H1 (cell line): ENCODE measurements around the gene LY6G6F. TPM values are rescaled to one million over a fixed set of nuclear protein-coding genes. Genes with fewer than 3 reads are reported as not detected.

Experiments used
- polyA plus RNA-seq, 7 experiments: library from polyadenylated mRNA; depleted of rRNA in 3 of 7; stranded (reverse) in 5 of 7; unstranded in 2 of 7; fragments of >200 nt in 5 of 7; fragments of 200-250 nt in 2 of 7; gene quantifications; 1 replicate in 5 of 7; 2 replicates in 1 of 7; 4 replicates in 1 of 7; pipeline versions ENCODE4 v1.2.1 to v1.2.3, GENCODE V29; 2011 to 2013; ENCODE audit warnings: missing spikeins in 2 of 7, mixed read lengths in 2 of 7
- total RNA-seq: library from RNA; stranded (reverse); fragmentation: NEBNext Ultra II Directional; extraction: Animal tissue kit (Norgen Biotek cat#: 25700); gene quantifications from 2 replicates; pipeline ENCODE4 v1.2.1, GENCODE V29; 2021
- TF ChIP-seq, protein P1 (sequence below): IDR thresholded peaks from 2 replicates; pipeline ENCODE4 v1.6.1; 2012; ENCODE audit warnings: inconsistent platforms

The LY6G6F gene
- total and polyA plus RNA-seq, 2 of the 8 experiments (the other 6 are each of a cell fraction or from before 2014, with no cell fraction given), result not detected

DNA sequence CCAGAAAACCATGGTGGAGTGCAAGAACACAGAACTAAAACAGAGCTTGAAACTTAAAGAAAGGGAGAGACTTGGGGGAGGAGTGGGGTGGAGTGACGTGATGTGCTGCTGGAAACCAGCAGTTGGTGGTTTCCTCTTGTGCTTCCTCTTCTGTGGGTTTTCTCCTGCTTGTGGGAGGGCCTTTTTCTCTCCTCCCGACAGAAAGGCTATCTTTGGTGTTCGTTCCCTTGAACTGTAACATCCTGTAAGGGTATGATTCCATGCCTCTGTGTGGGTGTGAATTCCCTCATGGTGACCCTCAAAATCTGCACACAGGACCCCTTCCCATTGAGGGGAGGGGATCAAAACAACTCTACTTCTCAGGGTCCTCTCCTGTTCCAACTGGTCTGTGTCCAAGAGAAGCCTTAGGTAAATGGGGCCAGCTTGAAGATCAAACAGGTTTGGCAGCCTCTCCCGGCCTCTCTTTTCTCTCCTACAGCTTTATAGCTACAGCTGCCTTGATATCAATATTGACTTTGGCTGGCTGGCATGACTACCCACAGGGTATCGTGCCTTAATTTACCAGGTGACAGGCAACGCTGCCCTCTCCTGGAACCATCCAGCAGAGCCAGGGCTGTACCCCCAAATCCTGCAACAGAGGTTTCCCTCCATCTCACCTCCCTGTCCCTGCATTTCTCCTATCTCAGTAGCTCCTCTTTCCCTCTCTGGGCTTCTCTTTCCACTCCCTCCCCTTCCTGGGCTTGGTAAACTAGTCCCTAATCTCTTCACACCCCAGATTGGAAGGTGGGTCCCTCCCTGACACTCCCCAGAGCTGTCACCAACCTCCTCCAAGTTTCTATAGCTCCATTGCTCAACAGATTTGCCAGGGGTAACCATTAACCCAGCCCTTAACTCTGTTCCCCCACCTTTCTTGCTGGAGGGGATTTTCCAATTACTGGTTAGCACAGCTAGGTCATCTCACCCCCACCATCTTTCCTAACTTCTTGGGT is 31.6 kb downstream of the LY6G6F start (continued):
- TF ChIP-seq, protein P1, sequence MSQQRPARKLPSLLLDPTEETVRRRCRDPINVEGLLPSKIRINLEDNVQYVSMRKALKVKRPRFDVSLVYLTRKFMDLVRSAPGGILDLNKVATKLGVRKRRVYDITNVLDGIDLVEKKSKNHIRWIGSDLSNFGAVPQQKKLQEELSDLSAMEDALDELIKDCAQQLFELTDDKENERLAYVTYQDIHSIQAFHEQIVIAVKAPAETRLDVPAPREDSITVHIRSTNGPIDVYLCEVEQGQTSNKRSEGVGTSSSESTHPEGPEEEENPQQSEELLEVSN, result 0 out of 2 replicates have a peak, but pooled peaks have one; percentile 8
